NCI-H748 (cell line): ENCODE results near the gene ANGPTL7.
"Not testable (repeated sequence)": the region's sequence is repeated elsewhere in the genome, so short reads cannot be mapped to it uniquely, and the experiment has no call there.

Experiments used
- DNase-seq: peaks from one replicate; lab custom pipeline; 2025; ENCODE audit not compliant: unreplicated experiment; lab: John Stamatoyannopoulos, UW

Gene ANGPTL7

DNA sequence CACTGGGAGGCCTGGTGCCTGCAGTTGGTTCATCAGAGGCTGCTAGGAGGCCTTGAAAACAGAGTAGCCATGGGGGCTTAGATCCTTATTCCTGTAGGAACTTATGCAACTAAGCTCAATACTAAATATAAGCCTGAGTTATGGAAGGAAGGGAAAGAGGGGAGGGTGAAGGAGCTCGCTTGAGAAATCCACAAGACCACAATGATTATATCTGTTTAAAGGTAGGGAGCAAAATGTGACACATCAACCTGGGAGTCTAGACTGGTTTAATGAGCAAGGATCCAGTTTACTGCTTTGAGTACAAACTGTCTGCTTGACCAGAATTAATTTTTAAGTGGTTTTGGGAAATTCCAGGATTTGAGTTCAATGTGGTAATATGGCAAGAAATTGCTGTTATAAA lies 20.4 kb upstream of the ANGPTL7 start:
- no peak for DNase-seq

DNA sequence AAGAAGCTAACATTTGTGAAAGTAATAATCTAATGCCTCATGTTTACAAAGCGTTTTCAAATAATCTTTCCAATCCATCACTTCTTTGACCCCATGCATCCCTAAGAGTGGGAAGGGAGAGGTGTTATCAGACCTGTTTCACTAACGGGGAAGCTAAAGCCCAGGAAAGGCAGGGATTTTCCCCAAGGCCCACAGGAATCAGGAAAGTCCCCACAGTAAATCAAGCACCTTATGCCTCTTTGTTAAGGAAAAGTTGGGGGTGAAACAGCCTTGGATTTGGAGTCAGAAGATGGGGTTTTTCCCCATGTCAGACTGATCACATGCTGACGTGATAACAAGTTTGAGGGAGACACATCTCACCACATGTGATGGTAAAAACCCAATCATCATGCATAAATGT lies 20.0 kb upstream of the ANGPTL7 start:
- no peak for DNase-seq

DNA sequence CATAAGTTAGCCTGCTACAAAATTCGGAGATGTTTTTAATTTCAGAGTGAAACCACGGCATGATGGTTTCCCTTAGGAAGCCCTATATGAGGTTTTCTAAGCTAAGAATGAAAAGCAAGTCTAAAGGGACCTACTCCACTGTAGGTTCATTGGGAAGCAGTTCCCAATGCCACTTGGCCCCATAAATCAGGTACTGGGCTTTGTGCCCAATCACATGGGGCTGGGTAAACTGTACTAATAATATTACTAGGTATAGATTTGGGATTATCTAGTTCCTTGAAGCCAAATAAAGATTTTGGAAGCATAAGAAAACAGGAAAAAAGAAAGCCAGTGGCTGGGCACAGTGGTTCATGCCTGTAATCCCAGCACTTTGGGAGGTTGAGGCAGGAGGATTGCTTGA lies 19.1 kb upstream of the ANGPTL7 start:
- no peak for DNase-seq

DNA sequence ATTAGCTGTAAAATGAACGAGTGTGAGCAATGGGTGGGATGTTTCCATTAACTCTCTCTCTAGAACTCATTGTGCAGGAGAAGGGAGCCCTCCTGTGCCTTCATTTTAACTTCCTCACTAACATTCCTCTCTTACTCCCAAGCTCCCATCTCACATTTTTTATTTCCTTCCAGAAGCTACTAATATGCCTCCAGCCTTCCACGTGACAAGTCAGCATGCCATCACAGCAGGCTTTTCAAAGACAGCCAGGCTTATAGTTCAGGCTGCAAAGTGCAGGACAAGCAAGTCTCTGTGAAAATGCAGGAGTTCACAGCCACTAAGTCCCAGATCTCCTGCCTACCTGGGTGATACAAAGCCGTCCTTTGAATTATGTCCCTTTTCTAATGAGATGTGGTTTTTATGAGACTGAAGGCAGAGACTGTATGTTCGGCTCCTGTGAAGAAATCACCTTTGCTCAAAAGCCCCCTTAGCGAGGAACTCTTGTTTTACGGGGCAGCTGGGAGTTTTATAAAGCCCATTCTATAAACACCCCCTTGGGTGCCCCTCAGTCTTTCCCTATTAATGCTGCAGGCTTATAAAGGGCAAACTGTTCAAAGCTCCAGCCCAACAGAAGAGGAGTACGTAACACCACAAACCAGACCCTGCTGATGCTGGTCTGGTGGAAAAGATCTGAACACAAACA lies 14.8 kb upstream of the ANGPTL7 start:
- DNase-seq, result no peak

DNA sequence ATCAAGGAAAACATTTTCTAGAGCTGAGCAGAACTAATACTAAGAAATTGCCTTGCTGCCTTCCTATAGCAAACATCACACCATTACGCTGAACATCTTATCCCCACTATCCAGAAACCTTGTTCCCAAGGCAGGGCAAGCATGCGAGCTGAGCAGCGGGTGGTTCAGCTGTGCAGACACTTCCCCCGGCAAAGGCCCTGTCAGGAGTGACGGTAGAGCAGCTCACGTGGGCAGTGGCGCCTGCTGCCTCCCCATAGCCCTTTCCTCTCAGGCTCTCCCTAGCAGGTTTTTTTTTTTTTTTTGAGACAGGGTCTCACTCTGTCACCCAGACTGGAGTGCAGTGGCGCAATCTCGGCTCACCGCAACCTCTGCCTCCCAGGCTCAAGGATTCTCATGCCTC lies 13.7 kb upstream of the ANGPTL7 start:
- DNase-seq, result no peak

DNA sequence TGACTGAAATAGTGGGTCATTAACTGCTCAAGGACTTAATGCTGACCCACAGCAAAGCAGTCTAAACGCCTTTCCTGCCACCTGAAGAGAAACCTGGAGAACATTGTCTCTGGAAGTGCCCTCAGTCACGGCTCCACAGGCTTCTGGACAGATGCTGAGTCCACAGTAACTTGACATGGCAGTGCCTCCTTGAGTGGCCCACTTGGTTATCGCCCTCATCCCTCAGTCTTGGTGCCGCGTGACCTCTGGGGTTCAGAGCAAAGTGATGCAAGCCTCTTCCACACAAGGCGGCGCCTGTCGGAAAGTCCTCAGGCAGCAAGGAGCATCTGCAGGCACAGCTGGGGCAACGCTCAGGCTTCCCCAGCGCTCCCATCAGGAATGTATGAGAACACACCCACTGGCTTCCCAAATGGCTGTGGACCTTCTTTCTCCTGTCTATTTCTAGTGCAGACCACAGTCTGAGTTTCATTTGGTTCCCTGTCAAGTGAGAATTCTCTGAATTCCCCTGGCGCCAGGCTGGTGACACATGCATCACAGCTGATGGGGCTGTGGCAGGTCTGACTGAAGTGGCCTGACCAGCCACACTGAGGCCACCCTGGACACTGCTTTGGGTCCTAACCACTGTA lies 13.0 kb upstream of the ANGPTL7 start:
- no peak for DNase-seq

DNA sequence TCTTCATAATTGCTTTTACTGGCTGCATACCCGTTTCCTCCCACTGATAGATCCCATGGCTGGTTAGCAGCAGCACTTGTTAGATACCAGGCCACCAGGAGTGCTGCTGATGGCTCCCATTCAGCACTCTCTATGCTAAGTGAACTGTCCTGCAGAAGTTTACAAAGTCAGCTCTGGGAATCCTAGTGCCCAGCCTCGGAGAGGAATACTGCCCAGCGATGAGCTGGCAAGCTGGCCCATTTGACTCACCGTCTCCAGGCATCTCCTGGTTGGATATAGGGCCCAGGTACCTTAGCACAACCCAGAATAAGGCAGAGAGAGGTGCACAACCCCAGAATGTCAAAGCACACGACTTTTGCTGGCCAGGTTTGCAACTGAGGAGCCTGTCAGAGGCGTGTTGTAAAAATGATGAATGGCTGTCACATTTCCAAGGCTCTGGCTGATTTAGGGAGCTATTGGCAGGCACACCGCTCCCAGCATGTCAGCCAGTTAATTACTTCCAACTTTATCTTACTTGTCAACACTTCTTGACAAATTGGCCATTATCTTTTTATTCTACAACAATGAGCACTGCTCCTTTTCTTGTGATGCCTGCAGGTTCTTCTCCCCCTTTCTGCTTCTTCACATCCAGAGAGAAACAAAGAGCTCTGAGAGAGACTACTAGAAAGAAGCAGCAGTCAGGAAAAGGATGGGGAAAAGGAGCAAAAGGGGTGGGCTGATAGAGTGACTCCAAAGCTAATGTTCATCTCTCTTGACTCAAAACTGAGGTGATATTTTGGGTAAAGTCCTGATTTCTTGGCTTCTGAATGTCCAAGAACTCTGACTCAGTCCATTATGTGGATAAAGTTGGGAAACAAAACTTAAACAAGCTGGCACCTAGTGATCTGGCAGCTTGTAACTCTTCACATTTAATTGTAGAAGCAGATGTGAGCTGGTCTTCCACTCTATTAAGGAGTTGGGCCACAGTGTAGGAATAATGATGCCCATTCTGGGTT lies 10.8 kb upstream of the ANGPTL7 start:
- DNase-seq, result no peak

DNA sequence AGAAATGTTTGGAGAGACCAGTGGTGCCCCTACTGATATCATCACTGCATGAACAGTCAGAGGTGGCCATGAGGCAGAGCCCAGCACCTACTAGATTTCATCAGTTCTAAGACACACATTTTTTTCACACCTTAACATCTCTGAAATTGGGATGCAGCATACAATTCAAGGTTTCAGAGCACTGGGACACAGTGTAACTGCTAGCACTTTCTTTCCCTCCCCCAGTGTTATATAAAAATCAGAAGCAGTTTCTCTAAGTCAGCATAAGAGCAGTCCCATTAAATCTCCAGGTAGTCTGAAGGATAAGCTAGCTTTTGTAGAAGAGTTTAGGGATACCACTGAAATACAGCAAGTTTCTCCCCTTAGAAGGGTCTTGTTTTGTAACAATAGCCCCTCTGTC lies 10.0 kb upstream of the ANGPTL7 start:
- no peak for DNase-seq

DNA sequence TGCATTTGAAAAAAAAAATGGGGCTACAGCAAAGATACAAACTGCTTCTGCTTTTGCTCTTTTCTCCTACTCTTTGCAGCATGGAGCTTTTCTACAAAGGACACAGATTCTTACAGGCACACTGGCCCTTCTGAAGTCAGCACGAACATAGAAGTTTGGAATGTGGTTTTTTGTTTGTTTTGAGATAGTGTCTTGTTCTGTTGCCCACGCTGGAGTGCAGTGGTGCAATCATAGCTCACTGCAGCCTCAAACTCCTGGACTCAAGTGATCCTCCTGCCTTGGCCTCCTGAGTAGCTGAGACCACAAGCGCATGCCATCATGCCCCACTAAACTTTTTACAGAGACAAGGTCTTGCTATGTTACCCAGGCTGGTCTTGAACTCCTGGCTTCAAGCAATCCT lies 9.4 kb upstream of the ANGPTL7 start:
- DNase-seq, result not testable (repeated sequence)

DNA sequence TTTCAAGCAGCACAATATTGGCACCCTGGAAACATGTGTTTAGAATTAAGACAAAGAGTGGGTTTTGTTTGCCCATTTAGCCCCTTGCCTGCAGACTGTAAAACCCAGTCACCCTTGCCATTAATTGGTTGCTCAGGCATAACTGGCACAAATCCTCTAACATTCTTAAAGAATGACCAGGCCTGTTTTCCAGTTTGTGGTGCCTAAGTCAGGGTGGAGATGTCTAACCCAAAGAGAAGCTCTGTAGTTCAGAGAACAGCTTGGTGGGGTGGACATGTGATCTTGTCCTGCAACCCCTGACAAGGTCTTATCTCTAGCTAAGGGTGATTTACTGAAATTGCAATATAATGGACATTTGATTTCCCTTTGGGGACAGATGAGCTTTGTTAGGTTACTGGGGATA lies 8.8 kb upstream of the ANGPTL7 start:
- DNase-seq, result no peak

DNA sequence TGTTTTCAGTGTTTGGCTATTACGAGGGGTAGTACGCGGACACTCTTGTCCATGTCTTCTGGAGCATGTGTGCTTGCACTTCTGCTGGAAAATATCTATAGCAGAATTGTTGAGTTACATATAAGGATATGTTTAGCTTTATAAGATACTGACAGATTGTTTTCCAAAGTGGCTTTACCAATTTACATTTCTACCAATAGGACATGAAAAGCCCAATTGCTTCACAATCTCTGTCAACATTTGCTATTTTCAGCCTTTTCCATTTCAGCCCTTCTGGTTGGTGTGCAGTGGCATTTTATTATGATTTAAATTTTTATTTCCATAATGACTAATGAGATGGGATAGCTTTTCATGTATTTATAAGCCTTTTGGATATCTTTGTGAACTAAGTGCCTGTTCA lies 6.3 kb upstream of the ANGPTL7 start:
- no peak for DNase-seq

DNA sequence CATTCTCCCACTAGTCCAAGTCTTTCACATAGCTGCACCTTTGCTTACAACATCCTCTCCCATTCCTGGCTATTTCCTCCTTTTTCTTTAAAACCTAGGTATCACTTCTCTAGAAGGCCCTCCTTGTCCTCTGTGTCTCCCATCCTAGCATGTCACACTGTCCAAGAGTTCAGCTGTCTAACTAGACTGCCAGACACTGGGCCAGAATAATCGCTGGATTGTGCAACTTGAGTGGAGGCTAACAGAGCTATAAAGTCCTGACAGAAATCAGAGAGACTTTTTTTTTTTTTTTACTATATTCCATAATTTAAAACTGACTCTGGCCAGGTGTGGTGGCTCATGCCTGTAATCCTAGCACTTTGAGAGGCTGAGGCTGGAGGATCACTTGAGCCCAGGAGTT lies 4.2 kb upstream of the ANGPTL7 start:
- DNase-seq, result no peak

DNA sequence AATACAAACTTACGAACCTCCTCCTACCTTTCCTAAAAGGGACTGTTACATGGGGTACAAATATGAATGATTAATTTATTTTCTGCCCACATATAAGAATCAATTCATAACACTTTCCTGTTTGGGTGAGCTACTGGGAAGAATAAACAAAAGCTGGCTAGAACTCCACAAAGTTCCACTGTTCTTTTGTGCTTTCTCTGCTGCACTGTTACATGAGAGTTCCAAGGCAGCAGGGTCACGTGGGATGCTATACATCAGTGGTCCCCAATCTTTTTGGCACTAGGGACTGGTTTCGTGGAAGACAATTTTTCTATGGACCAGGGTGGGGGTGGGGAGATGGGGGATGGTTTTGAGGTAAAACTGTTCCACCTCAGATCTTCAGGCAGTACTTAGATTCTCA lies 2.2 kb upstream of the ANGPTL7 start:
- DNase-seq, result no peak

DNA sequence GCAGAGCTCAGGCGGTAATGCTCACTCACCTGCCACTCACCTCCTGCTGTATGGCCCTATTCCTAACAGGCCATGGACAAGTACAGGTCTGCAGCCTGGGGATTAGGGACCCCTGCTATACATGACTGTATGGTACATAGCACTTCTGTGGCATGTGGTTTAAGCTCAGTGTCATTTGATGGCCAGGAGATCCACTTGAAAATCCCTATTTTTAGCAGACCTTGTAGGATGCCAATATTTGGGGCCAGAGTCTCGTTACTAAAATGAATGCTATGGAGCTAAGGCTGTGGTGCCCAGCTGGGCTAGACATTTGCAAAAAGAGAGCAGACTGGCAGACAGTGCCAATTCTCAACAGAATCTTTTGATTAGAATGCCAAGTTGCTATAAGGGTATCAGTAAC lies 1.7 kb upstream of the ANGPTL7 start:
- DNase-seq, result no peak

DNA sequence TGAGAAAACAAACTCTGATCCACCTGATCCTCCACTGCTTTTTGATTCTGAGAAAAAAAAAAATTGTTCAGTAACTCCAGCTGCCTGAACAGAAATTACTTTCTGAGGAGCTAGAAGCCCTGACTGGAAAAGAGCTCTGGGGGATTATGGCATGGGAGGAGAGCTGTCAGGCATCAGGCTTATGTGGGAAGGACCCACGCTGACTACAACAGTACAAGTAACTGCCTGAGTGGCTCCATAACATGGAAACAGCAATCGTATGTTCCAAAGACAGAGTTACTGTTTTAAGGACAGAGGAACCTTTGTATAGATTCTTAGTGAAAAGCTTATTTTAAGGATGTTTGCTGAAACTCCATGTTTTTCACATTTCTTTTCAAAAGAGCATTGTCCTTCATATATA lies 1.2 kb upstream of the ANGPTL7 start:
- no peak for DNase-seq

DNA sequence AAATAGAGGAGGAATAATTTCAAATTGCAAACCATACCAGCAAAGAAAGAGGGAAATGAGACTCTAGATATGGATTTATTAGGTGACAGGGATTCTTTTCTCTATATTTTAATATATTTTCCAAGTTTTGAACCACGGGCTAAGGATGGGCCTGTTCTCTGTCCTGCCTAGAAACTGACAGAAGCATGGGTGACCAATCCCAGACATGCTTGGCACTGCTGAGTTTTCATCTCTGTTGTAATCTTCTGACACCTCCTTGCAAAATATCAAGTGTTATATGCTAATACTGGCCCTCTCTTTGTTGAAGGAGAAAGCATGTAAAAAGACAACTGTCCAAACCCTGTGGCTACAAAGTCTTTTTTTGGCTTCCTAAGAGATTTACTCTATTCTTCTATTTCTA lies 774 bp upstream of the ANGPTL7 start:
- DNase-seq, result no peak

DNA sequence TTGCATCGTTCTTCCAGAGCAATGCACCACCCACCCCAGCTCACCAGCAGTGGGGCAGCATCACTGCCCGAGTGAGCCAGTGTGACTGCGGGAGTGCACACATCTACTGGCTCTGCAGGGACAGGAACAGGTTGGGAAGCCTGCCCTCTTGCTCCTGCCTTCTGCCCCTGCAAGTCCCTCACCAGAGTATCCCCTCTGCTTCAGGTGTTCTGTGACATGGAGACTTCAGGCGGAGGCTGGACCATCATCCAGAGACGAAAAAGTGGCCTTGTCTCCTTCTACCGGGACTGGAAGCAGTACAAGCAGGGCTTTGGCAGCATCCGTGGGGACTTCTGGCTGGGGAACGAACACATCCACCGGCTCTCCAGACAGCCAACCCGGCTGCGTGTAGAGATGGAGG lies 4.2 kb downstream of the ANGPTL7 start:
- no peak for DNase-seq

DNA sequence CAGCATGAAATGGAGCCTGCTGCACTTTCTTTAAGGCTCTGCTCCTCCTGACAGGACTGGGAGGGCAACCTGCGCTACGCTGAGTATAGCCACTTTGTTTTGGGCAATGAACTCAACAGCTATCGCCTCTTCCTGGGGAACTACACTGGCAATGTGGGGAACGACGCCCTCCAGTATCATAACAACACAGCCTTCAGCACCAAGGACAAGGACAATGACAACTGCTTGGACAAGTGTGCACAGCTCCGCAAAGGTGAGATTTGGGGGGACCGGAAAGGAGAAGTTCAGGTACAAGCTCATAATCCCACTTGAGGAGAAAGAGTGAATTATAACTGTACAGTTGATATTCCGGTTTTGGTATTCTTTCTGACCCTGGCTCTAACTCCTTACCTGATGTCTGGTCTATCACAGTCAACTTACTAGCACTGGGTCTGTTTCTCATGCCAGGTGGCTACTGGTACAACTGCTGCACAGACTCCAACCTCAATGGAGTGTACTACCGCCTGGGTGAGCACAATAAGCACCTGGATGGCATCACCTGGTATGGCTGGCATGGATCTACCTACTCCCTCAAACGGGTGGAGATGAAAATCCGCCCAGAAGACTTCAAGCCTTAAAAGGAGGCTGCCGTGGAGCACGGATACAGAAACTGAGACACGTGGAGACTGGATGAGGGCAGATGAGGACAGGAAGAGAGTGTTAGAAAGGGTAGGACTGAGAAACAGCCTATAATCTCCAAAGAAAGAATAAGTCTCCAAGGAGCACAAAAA lies 5.4 kb downstream of the ANGPTL7 start:
- DNase-seq, result no peak

DNA sequence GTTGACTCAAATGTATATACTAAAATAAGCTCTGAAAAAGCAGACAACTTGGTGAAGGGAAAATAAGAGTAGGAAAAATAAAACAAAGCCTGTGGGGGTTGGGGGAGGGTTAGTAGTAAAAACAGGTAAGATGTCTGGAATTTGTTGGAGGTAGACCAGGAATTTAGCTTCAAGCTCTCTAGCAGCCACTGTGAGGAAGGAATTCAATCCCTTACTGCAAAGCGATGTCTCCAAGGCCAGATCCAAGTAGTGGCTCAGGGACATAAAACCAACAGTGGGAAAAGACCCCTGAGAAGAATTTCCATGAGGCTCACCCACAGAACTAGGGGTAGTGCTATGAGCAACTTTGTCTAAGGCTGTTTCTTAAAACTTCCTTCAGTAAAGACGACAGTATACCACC lies 7.8 kb downstream of the ANGPTL7 start:
- no peak for DNase-seq

DNA sequence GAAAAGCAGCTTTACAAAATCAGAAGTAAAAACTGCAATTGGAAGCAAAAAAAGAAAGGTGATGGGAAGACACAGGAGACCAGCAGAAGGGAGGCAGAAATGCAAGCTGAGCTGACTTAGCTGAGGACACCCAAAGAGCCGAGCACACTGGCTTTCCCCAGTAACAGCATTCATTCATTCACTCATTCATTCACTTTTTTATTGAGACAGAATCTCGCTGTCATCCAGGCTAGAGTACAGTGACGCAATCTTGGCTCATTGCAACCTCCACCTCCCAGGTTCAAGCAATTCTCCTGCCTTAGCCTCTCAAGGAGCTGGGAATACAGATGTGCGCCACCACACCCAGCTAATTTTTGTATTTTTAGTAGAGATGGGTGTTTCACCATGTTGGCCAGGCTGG lies 8.2 kb downstream of the ANGPTL7 start:
- no peak for DNase-seq

DNA sequence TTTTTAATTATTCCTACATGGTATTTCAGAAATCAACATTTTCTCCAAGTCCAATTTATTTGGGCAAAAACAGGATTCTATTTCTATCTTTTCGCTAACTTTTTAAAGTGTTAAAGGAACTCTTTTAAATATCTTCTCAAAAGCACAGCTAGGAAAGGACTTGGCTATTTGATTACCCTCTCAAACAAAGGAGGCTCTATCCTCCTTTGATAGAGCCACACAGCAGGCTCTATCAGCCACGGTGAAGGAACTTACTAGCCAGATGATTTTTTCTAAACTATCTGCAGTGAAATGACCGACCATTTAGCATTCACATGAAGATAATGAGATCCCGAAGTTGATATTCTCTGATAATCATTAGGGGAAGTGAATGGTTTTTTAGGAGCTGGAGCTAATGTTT lies 9.1 kb downstream of the ANGPTL7 start:
- DNase-seq, result no peak
